ENCODE data around the gene DNAJC1.

- no peak for TF ChIP-seq CTCF (IDR thresholded peaks at IDR 0.05)
- no peak for TF ChIP-seq POLR2A (IDR thresholded peaks at IDR 0.05)
Measured at GRCh38 chr10:21742740-21743412, 260.7 kb downstream of the DNAJC1 start.
